Astrocyte (in vitro differentiated cells and primary cell): Measurements from ENCODE around the gene ITGB2. TPM values are rescaled to one million over a fixed set of nuclear protein-coding genes. Genes with fewer than 3 reads are reported as not detected.

Experiments used
- DNase-seq: peaks from one replicate; pipeline ENCODE4 v3.0.0-alpha.2; 2010; ENCODE audit warnings: low read depth
- FAIRE-seq: peaks from 2 replicates; lab custom pipeline; 2011; peaks lifted over from hg19 to GRCh38; lab: Jason Lieb, UNC
- H2AFZ ChIP-seq: 2 replicates; pipeline ENCODE4 v1.6.0; 2012; ENCODE audit warnings: low read depth, low read length, inconsistent platforms
- H3K27ac ChIP-seq: 2 replicates; pipeline ENCODE4 v1.5.1; 2011; ENCODE audit warnings: low read depth, low read length, inconsistent platforms
- H3K27me3 ChIP-seq: 2 replicates; pipeline ENCODE4 v1.6.0; 2011; ENCODE audit warnings: low read length, inconsistent platforms; ENCODE audit not compliant: insufficient read depth
- H3K36me3 ChIP-seq: 2 replicates; pipeline ENCODE4 v1.5.1; 2011; ENCODE audit warnings: low read length, inconsistent platforms; ENCODE audit not compliant: insufficient read depth
- H3K4me1 ChIP-seq: 2 replicates; pipeline ENCODE4 v1.5.1; 2011; ENCODE audit warnings: low read length, inconsistent platforms; ENCODE audit not compliant: insufficient read depth
- H3K4me2 ChIP-seq: 2 replicates; pipeline ENCODE4 v1.6.0; 2012; ENCODE audit warnings: low read length, inconsistent platforms
- H3K4me3 ChIP-seq: 2 replicates; pipeline ENCODE4 v1.5.1; 2011; ENCODE audit warnings: low read depth, mild to moderate bottlenecking, low read length, inconsistent platforms; ENCODE audit not compliant: insufficient read depth
- H3K79me2 ChIP-seq: 2 replicates; pipeline ENCODE4 v1.6.0; 2012; ENCODE audit warnings: mild to moderate bottlenecking, low read length, inconsistent platforms; ENCODE audit not compliant: insufficient read depth
- H3K9ac ChIP-seq: 2 replicates; pipeline ENCODE4 v1.6.0; 2012; ENCODE audit warnings: mild to moderate bottlenecking, low read length, inconsistent platforms
- H3K9me3 ChIP-seq: 2 replicates; pipeline ENCODE4 v1.5.1; 2012; ENCODE audit warnings: low read depth, mild to moderate bottlenecking, low read length, inconsistent platforms; ENCODE audit not compliant: insufficient read depth
- H4K20me1 ChIP-seq: 2 replicates; pipeline ENCODE4 v1.6.0; 2012; ENCODE audit warnings: low read length, inconsistent platforms; ENCODE audit not compliant: insufficient read depth
- H3K27ac Mint-ChIP-seq: one replicate; pipeline ENCODE4 v1.8.0; 2021; ENCODE audit warnings: mild to moderate bottlenecking, mixed read lengths; ENCODE audit not compliant: unreplicated experiment
- H3K27me3 Mint-ChIP-seq: one replicate; pipeline ENCODE4 v1.8.0; 2021; ENCODE audit warnings: low read depth, mixed read lengths; ENCODE audit not compliant: unreplicated experiment
- H3K36me3 Mint-ChIP-seq: one replicate; pipeline ENCODE4 v1.8.0; 2021; ENCODE audit warnings: low read depth, mixed read lengths; ENCODE audit not compliant: unreplicated experiment
- H3K4me1 Mint-ChIP-seq: one replicate; pipeline ENCODE4 v1.8.0; 2021; ENCODE audit warnings: low read depth, mixed read lengths; ENCODE audit not compliant: unreplicated experiment
- H3K4me3 Mint-ChIP-seq: one replicate; pipeline ENCODE4 v1.8.0; 2021; ENCODE audit warnings: mild to moderate bottlenecking, moderate library complexity, mixed read lengths; ENCODE audit not compliant: unreplicated experiment
- H3K9me3 Mint-ChIP-seq: one replicate; pipeline ENCODE4 v1.8.0; 2021; ENCODE audit warnings: mild to moderate bottlenecking, mixed read lengths; ENCODE audit not compliant: unreplicated experiment
- CTCF ChIP-seq: IDR thresholded peaks from 2 replicates; pipeline ENCODE4 v1.5.1; 2011; ENCODE audit warnings: low read depth, mild to moderate bottlenecking, inconsistent platforms, low read length, moderate library complexity; ENCODE audit not compliant: insufficient read depth
- EZH2 ChIP-seq: IDR thresholded peaks from 2 replicates; pipeline ENCODE4 v1.6.1; 2012; ENCODE audit warnings: mild to moderate bottlenecking, low read length, inconsistent platforms; ENCODE audit not compliant: insufficient read depth
- total RNA-seq: library from RNA; stranded (reverse); gene quantifications from 2 replicates; pipeline ENCODE4 v1.2.1, GENCODE V29; 2021

The ITGB2 gene
- total RNA-seq, 1 donor from 2014 or later: 0.61 TPM

GRCh38 chr21:44956356-44957046 is 35.8 kb upstream of the ITGB2 start:
- H3K27ac Mint-ChIP-seq: no peak overlapping the region

GRCh38 chr21:44955798-44956175 is 35.1 kb upstream of the ITGB2 start:
- no peaks in the 10 kb centered on the region for H3K9me3 Mint-ChIP-seq
- Histone ChIP-seq H2AFZ (no peak overlapping the region), H3K36me3 (no peaks in the 10 kb centered on the region), H3K4me3 (no peak overlapping the region), H3K4me1 (peaks cover 27% of the 10 kb centered on the region), H3K27me3 (no peaks in the 10 kb centered on the region), H3K9me3 (no peaks in the 10 kb centered on the region), H3K9ac (no peak overlapping the region), H4K20me1 (peaks cover 73% of the 10 kb centered on the region), H3K79me2 (peaks cover 75% of the 10 kb centered on the region), H3K4me2 (no peak overlapping the region), H3K27ac (no peak overlapping the region)
- H3K36me3 Mint-ChIP-seq: peaks cover 5% of the 10 kb centered on the region
- TF ChIP-seq CTCF (no peak), EZH2 (no peak)
- FAIRE-seq: no peak
- H3K4me1 Mint-ChIP-seq: peaks cover 26% of the 10 kb centered on the region
- H3K27me3 Mint-ChIP-seq: no peaks in the 10 kb centered on the region
- no peak overlapping the region for H3K4me3 Mint-ChIP-seq
- no peak overlapping the region for H3K27ac Mint-ChIP-seq
- DNase-seq: no peak

More at GRCh38 chr21:44956356-44957046, 35.8 kb upstream of the ITGB2 start:
- H3K9me3 ChIP-seq: no peaks in the 10 kb centered on the region
- DNase-seq: no peak
- peaks cover 75% of the 10 kb centered on the region for H3K79me2 ChIP-seq
- no peaks in the 10 kb centered on the region for H3K9me3 Mint-ChIP-seq
- FAIRE-seq: no peak
- peaks cover 5% of the 10 kb centered on the region for H3K36me3 Mint-ChIP-seq
- H3K27me3 Mint-ChIP-seq: no peaks in the 10 kb centered on the region
- no peak overlapping the region for H3K4me3 ChIP-seq
- H2AFZ ChIP-seq: no peak overlapping the region
- no peak overlapping the region for H3K4me2 ChIP-seq
- TF ChIP-seq CTCF (no peak), EZH2 (no peak)
- H3K4me1 Mint-ChIP-seq: peaks cover 31% of the 10 kb centered on the region
- no peaks in the 10 kb centered on the region for H3K27me3 ChIP-seq
- no peak overlapping the region for H3K27ac ChIP-seq
- H3K4me1 ChIP-seq: peaks cover 31% of the 10 kb centered on the region
- no peak overlapping the region for H3K4me3 Mint-ChIP-seq
- H3K36me3 ChIP-seq: peaks cover 6% of the 10 kb centered on the region
- H3K9ac ChIP-seq: no peak overlapping the region
- H4K20me1 ChIP-seq: peaks cover 67% of the 10 kb centered on the region

GRCh38 chr21:44955141-44955797 is 34.6 kb upstream of the ITGB2 start:
- H3K4me3 ChIP-seq: no peak overlapping the region
- H3K9me3 Mint-ChIP-seq: no peaks in the 10 kb centered on the region
- peaks cover 79% of the 10 kb centered on the region for H3K79me2 ChIP-seq
- peak; percentile 22 for DNase-seq
- no peaks in the 10 kb centered on the region for H3K27me3 ChIP-seq
- peak overlapping the region; percentile 43 for H3K4me3 Mint-ChIP-seq
- H3K36me3 Mint-ChIP-seq: peaks cover 5% of the 10 kb centered on the region
- H2AFZ ChIP-seq: no peak overlapping the region
- TF ChIP-seq CTCF (no peak), EZH2 (no peak)
- H3K36me3 ChIP-seq: no peaks in the 10 kb centered on the region
- no peaks in the 10 kb centered on the region for H3K27me3 Mint-ChIP-seq
- FAIRE-seq: no peak
- peaks cover 77% of the 10 kb centered on the region for H4K20me1 ChIP-seq
- no peak overlapping the region for H3K27ac Mint-ChIP-seq
- H3K9me3 ChIP-seq: no peaks in the 10 kb centered on the region
- H3K4me1 ChIP-seq: peaks cover 27% of the 10 kb centered on the region
- H3K4me1 Mint-ChIP-seq: peaks cover 21% of the 10 kb centered on the region
- peak overlapping the region; percentile 27 for H3K4me2 ChIP-seq
- H3K27ac ChIP-seq: no peak overlapping the region
- H3K9ac ChIP-seq: no peak overlapping the region
